ENCODE measurements around the gene MSRB1. TPM values are rescaled to one million over a fixed set of nuclear protein-coding genes. Genes with fewer than 3 reads are reported as not detected.
"Not testable (repeated sequence)": the region's sequence is repeated elsewhere in the genome, so short reads cannot be mapped to it uniquely, and the experiment has no call there.

The MSRB1 gene
- total and polyA plus RNA-seq, 8 donors = 6.2 to 68.5 (median 31.2) TPM; not detected in 1

DNA sequence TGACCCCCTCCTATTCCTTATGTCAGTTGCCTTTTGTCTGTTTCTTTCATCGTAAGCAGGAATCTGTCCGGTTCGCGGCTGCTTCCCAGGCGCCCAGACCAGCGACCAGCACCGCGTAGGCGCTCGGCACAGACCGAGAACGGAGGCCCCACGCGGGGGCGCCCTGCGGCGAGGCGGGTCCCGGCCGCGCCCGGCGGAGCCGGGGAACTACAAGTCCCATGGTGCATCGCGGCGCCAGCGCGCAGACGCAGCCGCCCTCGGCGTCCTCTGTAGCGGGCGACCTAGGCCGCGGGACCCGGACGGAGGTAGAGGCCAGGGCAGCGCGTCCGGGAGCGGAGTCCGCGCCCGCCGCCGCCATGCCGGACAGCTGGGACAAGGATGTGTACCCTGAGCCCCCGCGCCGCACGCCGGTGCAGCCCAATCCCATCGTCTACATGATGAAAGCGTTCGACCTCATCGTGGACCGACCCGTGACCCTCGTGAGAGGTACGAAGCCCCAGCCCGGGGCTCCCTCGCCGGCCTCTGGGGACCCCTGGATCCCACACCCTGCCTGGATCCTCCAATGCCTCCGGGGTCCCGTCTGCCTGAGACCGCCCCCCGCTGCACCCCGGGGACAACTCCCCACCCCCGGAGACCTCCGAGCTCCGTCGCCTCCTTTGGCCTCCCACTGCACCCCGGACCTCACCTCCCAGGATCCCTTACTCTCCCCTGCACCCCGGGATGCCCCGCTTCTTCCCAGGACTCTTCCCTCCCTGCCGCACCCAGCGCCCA is 16.5 kb upstream of the MSRB1 start, which contains the start of gene NDUFB10:
NDUFB10 (plus strand) TSS at position 270 of the 771 bp plus-strand sequence; CDS start at position 357, 87 bp downstream.
- Histone ChIP-seq H3K27me3 (no peaks in the 10 kb centered on the region), H3K36me3 (peaks cover 23 to 28% (median 26%) of the 10 kb centered on the region in 4 donors), H3K4me3 (peak within 1 kb of the TSS; percentile 63 to 87 (median 78)), H3K4me1 (peaks cover 41 to 56% (median 46%) of the 10 kb centered on the region in 4 donors), H3K9me3 (no peaks in the 10 kb centered on the region), H3K27ac (peak within 1 kb of the TSS; percentile 84 to 97 (median 90))
- intact Hi-C loops (cut with DNase I; ENCODE audit: low total_unique reads) = no loop called here
- peak; percentile 96 to 97 for DNase-seq
- peak in 1 of 4 donors; percentile 62 for TF ChIP-seq POLR2A (IDR thresholded peaks at IDR 0.05)
- TF ChIP-seq POLR2AphosphoS5 (IDR thresholded peaks at IDR 0.05) = peak; percentile 82 to 98 (median 95)
- no peak for TF ChIP-seq EP300 (IDR thresholded peaks at IDR 0.05)
- TF ChIP-seq, protein P1, sequence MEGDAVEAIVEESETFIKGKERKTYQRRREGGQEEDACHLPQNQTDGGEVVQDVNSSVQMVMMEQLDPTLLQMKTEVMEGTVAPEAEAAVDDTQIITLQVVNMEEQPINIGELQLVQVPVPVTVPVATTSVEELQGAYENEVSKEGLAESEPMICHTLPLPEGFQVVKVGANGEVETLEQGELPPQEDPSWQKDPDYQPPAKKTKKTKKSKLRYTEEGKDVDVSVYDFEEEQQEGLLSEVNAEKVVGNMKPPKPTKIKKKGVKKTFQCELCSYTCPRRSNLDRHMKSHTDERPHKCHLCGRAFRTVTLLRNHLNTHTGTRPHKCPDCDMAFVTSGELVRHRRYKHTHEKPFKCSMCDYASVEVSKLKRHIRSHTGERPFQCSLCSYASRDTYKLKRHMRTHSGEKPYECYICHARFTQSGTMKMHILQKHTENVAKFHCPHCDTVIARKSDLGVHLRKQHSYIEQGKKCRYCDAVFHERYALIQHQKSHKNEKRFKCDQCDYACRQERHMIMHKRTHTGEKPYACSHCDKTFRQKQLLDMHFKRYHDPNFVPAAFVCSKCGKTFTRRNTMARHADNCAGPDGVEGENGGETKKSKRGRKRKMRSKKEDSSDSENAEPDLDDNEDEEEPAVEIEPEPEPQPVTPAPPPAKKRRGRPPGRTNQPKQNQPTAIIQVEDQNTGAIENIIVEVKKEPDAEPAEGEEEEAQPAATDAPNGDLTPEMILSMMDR (IDR thresholded peaks at IDR 0.05) = peak in 5 of 7 experiments; percentile 42 to 71 (median 55)
- WGBS, 5 donors = 0 to 2% (median 1%) methylated on average over 48 to 79 of the region's 79 CpGs

DNA sequence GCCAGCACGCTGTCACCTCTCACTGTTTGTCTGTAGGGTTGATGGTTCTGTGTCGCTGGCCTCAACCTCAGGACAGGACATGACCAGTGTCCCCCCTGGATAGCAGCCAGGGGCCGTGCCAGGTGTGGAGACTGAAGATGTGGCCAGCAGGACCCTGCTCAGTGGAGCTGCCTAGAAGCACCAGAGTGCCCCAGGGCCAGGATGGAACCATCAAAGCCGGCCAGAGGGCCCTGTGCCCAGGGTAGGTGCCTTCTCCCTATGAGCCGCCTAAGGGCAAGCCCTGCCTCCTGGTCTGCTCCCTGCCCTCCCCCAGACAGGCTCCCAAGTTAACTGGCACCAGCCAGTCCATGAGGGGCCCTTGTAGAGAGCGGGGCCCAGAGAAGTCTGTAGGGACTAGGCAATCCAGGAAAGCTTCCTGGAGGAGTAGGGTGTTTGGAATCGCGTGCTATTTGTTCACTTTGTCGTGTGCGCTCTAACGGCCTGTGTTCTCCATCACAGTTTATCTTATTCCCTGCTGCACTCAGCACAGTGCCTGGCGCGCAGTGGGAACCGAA is 15.8 kb upstream of the MSRB1 start:
- Histone ChIP-seq H3K36me3 (peaks cover 23 to 28% (median 26%) of the 10 kb centered on the region in 4 donors), H3K9me3 (no peaks in the 10 kb centered on the region), H3K4me1 (peaks cover 40 to 50% (median 45%) of the 10 kb centered on the region in 4 donors), H3K4me3 (peak overlapping the region; percentile 63 to 87 (median 78)), H3K27me3 (no peaks in the 10 kb centered on the region), H3K27ac (peak overlapping the region; percentile 84 to 97 (median 90))
- no peak for TF ChIP-seq EP300 (IDR thresholded peaks at IDR 0.05)
- TF ChIP-seq POLR2AphosphoS5 (IDR thresholded peaks at IDR 0.05) = no peak
- TF ChIP-seq, protein P1 (IDR thresholded peaks at IDR 0.05) = no peak
- TF ChIP-seq POLR2A (IDR thresholded peaks at IDR 0.05) = no peak
- WGBS, 5 donors = 23 to 32% (median 29%) methylated on average over 14 of the region's 14 CpGs
- intact Hi-C loops (cut with DNase I; ENCODE audit: low total_unique reads) = no loop called here
- no peak for DNase-seq

DNA sequence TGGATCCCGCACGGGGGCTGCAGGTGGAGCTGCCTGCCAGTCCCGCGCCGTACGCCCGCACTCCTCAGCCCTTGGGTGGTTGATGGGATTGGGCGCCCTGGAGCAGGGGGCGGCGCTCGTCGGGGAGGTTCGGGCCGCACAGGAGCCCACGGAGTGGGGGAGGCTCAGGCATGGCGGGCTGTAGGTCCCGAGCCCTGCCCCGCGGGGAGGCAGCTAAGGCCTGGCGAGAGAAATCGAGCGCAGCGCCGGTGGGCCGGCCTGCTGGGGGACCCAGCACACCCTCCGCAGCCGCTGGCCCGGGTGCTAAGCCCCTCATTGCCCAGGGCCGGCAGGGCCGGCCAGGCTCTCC is 15.1 kb upstream of the MSRB1 start:
- H3K27me3 ChIP-seq; intact Hi-C loops (cut with DNase I; ENCODE audit: low total_unique reads); H3K9me3 ChIP-seq; DNase-seq; H3K4me3 ChIP-seq; H3K27ac ChIP-seq: not testable (repeated sequence)
- H3K36me3 ChIP-seq = peaks cover 19 to 23% (median 22%) of the 10 kb centered on the region in 4 donors
- WGBS, 5 donors = 68 to 93% (median 74%) methylated on average over 23 to 30 of the region's 30 CpGs
- peaks cover 33 to 43% (median 38%) of the 10 kb centered on the region in 4 donors for H3K4me1 ChIP-seq

DNA sequence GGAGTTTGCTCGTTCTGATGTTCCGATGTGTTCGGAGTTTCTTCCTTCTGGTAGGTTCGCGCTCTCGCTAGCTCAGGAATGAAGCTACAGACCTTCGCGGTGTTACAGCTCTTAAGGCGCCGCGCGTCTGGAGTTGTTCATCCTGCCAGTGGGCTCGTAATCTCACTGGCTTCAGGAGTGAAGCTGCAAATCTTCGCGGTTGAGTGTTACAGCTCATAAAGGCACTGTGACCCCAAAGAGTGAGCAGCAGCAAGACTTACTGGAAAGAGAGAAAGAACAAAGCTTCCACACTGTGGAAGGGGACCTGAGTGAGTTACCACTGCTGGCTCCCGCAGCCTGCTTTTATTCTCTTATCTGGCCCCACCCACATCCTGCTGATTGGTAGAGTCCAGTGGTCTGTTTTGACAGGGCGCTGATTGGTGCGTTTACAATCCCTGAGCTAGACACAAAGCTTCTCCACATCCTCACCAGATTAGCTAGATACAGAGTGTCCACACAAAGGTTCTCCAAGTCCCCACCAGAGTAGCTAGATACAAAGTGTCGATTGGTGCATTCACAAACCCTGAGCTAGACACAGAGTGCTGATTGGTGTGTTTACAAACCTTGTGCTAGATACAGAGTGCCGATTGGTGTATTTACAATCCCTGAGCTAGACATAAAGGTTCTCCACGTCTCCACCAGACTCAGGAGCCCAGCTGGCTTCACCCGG is 14.6 kb upstream of the MSRB1 start:
- H3K27ac ChIP-seq; H3K9me3 ChIP-seq; DNase-seq; H3K27me3 ChIP-seq; intact Hi-C loops (cut with DNase I; ENCODE audit: low total_unique reads); H3K4me3 ChIP-seq: not testable (repeated sequence)
- 79 to 90% (median 82%) methylated on average over 19 to 22 of the region's 22 CpGs for WGBS, 5 donors
- Histone ChIP-seq H3K4me1 (peaks cover 29 to 38% (median 33%) of the 10 kb centered on the region in 4 donors), H3K36me3 (peaks cover 14 to 18% (median 16%) of the 10 kb centered on the region in 4 donors)

DNA sequence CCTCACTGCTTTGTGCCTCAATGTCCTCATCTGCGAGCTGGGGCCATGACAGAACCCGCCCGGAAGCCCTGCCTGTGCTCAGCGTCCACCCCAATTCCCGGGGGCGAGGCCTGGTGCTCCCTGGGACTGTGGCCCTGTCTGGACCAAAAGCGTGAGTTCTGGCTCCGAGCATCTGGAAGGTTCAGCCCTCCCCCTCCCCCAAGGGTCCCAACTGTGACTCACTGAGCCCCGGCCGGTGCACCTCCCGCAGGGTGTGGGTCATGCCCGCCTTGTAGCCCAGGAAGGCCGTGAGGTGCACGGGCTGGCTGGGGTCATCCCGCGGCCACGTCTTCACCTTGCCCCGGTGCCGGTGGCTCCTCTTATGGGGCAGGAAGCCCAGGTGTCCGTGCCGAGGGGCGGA is 10.7 kb upstream of the MSRB1 start:
- H3K27ac ChIP-seq = no peak overlapping the region
- 86 to 94% (median 93%) methylated on average over 8 to 22 of the region's 22 CpGs for WGBS, 5 donors

More for the DNA sequence above, 10.7 kb upstream of the MSRB1 start:
- H3K9me3 ChIP-seq = no peaks in the 10 kb centered on the region
- TF ChIP-seq EP300 (IDR thresholded peaks at IDR 0.05) (no peak), POLR2AphosphoS5 (IDR thresholded peaks at IDR 0.05) (no peak)
- no peaks in the 10 kb centered on the region for H3K27me3 ChIP-seq
- H3K36me3 ChIP-seq = no peaks in the 10 kb centered on the region
- H3K4me1 ChIP-seq = peaks cover 2 to 8% (median 2%) of the 10 kb centered on the region in 4 donors
- intact Hi-C loops (cut with DNase I; ENCODE audit: low total_unique reads) = no loop called here
- no peak for DNase-seq
- no peak overlapping the region for H3K4me3 ChIP-seq

Measured in stomach (tissue), 9 donors.